HG03442 (cell line): Measurements from ENCODE around the gene SUPT3H.

Experiments used
- ATAC-seq: cut with Tn5 transposase; IDR thresholded peaks from one replicate; pipeline ENCODE4 v1.9.1; 2021; ENCODE audit warnings: mild to moderate bottlenecking, moderate library complexity; ENCODE audit not compliant: unreplicated experiment

SUPT3H gene

DNA sequence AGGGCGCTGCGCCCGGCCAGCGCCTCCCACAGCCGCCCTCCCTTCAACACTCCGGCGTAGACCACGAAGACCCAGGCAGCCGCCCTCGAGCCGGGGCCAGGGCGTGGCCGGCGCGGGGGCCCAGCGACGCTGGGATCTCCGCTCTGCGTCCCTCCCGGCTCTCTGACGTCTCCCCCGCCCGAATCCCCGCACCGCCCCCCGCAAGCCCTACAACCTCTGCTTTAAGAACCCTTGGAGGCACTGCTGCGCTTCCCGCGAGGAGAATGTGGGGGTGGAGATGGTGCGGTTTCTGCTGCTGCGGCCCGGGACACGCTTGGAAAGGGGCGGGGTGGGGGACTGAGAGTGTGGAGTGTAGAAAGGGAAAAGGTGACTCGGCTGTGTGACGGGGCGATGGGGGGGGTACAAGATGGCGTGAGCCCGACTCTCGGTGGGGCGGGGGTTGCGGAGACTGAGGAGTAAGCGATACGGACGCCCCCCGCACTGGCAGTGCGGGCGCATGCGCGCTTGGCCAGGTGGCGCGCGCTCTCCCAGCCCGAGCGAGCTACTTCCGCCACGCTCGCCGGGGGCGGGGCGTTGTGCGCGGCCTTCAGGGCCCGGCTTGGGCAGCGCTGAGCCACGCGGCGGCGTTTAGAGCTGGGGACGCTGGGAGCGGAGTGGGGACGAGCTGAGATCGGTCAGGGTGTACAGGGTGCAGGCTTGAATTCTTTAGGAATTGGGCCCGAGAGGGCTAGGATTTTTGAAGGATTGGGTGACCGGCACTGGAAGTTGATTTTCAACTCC is at the start of gene SUPT3H:
SUPT3H (minus strand) TSS at position 381 of the 780 bp plus-strand sequence.
- peak; percentile 93 for ATAC-seq

DNA sequence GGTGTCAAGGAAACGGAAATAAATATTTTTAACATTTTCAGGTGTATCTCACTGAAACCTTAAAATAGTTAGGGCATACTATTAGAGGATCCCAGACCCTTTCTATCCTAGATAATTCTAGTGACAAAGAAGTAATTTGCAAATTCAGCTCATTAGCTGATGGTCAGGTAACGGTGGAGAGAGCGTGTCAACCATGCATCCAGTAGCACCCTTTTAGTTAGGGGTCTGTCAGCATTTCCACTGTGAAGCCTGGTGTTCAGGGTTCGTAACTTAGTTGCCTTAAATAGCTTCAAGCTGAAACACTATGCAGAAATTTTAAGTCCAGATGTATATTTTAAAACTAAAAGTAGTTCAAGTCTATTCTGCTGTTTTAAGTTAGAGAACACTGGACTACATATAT is 48.5 kb upstream of the SUPT3H start:
- no peak for ATAC-seq

DNA sequence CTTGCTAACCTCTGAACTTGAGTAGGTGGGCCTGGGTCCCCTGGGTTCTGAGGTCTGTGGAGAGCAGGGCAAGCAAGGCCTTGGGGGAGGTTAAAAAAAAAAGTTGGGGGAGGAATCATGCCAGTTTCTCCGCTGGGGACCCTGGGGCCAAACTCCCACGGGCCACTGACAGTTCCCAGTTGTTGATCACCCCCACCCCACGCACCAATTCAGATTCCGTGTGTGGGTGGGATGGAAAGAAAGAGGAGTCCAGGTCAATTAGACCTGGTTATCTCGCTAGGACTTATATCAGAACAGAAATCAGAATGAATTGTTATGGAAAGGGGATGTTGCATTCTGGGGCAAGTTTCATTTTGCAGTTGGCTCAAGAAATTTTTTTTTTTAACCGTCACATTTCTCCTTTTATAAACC is 46.7 kb upstream of the SUPT3H start:
- no peak for ATAC-seq

GRCh38 chr6:45423824-45424450 is 46.2 kb upstream of the SUPT3H start:
- ATAC-seq: no peak

DNA sequence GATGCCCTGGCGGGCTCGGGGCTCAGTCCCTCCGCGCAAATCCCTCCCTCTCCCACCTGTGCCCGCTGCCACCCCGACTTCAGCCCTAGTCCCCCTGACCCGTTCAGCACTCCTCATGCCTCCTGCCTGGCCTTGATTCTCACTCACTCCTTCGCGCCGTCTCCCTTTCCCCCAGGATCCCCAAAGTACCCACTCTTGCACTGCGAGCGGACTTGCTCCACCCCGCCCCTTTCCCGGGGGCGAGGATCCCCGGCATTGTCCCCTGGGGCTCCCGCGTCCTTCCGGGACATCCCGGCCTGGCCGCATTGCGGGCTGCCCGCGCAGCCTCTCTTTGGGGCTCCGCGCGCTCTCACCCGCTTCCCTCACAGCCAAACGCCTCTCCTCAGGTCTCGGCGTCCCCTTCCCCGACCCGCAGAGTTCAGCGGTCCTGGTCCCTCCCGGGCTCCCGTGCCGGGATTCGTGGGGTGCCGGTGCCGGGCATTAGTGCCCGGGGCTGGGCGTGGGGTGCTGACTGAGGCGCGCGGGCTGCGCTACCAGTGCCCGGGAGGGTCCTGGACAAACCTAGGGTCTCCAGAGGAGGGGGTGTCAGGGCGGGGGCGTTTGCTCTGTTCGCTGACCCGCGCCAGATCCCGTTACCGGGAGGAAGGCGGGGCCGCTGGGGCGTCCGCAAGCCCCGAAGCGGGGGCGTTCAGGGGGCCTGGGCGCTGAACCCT is 45.5 kb upstream of the SUPT3H start:
- no peak for ATAC-seq

- ATAC-seq: no peak
Observed at GRCh38 chr6:45422503-45423110, 44.9 kb upstream of the SUPT3H start.

DNA sequence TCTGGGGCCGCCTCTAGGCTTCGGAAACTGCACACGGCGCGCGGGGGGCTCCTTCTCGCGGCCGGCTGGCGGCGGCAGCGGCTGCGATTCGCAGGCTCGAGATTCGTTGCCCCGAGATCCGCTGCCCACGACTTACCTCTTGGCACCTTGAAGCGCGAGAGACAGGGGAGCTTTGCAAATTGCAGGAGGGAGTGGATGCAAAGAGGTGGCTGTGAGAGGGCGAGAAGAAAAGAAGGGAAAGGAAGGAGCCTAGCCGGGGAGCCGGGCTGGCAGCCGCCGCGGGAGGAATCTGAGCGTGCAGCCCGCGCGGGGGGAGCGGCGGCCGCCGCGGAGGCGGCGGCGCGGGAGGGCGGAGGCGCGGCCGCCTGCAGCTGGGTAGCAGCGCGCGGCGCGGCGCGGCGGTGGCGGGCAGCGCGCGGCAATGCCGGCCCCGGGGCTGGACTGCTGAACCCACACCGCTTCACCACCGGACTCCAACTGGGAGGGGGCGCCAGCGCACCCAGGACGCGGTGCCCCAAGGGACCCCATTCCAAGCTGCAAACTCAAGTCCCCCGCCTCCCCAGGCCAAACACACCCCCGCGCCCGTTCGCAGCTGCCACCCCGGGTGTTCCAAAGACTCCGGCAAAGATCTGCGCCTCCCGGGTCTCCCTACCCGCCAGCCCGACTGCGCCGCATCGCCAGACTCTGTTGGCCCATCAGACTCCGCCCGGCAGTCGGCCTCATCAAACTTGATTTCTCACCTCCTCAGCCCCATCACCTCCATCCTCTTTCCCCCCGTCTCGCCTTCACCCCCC is 44.2 kb upstream of the SUPT3H start:
- no peak for ATAC-seq

GRCh38 chr6:45420909-45421708 is 43.4 kb upstream of the SUPT3H start:
- no peak for ATAC-seq

GRCh38 chr6:45420083-45420908 is 42.6 kb upstream of the SUPT3H start:
- no peak for ATAC-seq

DNA sequence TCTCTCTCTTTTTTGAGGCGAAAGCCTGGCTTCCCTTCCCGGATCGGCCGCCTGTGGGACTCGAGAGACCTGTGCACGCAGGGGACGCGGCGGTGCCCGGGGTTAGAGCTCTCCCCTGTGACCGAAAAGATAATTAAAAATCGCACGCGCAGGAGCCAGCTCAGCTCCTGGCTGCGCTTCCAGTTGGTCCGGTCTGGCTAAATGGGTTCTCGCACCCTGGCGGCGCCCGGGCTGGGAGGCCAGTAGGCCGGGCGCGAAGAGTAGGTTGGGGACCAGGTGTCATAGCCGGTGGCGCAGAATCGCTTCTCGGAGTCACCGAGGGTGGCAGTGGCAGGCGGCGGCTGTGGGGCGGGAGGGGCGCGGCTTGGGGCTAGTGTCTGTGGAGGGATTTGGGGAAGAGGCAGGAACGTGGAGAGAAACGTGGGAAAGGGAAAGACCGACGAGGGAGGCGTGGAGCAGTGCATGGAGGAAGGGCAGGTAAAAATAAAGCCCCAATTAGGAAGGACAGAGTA is 41.9 kb upstream of the SUPT3H start:
- ATAC-seq: no peak

DNA sequence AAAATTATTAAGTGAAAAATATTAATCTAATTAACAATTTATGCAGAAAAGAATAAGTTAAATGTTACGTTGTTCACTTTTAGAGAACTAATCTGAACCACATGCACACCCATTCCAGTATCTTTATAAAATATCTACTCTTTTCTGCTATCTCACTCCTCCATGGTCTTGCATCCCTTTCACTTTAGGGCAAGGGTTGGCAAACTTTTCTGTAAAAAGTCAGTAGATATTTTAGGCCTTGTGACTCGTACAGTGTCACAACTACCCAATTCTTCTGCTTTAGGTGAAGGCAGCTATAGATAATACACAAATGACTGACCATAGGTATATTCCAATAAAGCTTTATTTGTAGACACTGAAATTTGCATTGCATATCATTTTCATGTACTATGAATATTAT is 39.7 kb upstream of the SUPT3H start:
- ATAC-seq: no peak

DNA sequence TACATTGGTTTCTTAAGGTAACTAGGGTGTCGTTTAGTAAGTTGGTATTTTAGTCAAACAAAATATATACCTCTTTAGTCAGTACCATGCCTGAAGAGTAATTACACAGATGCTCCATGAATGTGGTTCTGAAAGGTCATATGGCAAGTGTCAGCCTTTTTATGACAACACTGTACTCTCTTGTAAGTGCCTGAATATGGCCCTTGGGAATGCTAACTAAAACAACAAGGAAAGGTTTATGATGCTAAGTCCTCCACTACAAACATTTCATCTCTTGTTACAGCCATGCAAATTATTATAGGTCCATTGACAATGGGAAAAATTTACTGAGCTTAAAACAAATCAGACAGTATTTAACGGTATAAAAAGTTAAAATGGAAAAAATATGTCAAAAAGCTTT is 39.0 kb upstream of the SUPT3H start:
- no peak for ATAC-seq

- ATAC-seq: no peak
Observed at GRCh38 chr6:45415788-45416518, 38.2 kb upstream of the SUPT3H start.

DNA sequence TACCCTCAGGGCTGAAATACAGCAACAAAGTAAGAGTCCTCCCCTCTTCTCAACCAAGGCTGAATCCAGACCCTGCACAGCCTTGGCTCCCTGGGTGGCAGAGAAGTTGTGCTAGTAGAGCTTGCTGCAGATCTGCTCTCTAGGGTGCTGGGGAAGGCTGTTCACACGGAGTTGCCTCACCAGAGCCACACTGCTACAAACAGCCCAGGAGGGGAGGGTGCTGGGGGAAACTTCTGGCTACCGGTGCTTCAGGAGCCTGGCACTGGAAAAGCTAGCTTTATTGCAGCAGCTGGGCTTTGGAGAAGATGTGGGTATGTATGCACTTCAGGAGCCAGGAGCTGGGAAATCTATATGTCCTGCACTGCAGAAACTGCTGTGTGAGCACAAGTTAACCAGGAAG is 37.6 kb upstream of the SUPT3H start:
- ATAC-seq: no peak

GRCh38 chr6:45411959-45412358 is 34.2 kb upstream of the SUPT3H start:
- ATAC-seq: no peak

- ATAC-seq: no peak
Observed at GRCh38 chr6:45400021-45400420, 22.3 kb upstream of the SUPT3H start.

DNA sequence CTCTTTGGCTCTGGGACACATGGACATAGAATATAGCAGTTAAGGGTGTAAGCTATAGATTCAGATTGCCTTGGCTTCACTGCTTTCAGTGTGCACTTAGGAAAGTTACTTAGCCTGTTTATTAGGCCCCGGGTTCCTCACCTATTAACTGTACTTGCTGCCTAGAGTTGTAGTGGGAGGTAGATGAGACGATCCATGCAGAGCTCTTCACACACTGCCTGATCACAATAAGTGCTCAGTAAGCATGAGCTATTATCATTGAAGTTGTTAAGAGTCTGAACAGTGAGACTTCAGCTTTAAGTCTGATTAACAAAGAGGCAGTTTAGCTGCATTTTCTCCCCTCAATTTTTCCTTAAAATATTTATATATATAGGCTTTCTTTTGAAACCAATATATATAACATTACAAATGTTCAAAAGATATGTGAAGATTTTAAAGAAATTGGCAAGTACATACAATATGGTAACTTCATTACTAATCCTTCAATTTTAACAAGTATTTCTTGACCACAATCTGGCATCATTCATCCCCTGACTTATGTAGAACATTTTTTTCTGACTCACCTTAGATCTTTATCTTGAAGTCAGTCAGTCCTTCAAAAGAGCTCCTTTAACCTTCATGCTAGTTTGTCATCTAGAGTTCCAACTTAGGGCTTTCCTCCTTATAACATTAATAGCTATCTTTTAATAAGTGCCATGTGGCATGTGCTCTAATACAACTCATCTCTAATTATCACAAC is 20.5 kb upstream of the SUPT3H start:
- ATAC-seq: no peak
